Measurements from ENCODE around the gene NBAS. TPM values are rescaled to one million over a fixed set of nuclear protein-coding genes. Genes with fewer than 3 reads are reported as not detected.
A peak's percentile ranks its signal among the peaks of the same experiment; 100 is the strongest.

Gene NBAS
- total RNA-seq (2014; rRNA removed; shearing (Covaris generic)), result 19.1 and 33.4 TPM in 2 replicates

DNA sequence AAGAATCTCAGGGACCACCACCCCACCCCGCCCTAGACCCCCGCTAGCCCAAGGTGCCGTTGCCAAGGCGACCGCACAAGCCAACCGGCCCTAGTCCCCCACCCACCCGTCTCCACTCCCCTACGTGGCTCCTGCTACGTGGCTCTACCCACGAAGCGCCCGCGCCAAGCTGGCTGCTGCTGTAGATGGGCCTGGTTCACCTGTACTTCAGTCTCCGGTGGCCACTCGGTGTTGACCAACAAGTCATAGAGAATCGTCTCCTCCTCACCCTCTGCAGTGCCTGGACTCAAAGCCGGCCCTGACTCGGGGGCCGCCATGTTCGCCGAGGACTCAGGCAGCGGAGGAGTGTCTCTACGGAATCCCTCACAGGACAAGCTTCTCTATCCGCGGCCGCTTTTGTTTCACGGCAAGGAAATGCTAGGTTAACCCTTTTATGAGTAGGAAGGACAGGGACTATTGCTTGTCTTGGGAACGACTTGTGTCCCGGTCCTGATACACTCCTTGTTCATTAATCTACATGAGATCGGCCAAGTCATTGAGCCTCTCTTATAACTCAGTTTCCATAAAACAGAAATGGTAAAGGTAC lies at the start of gene NBAS:
Gene NBAS, minus strand, starts transcription at position 347 of the 586 bp plus-strand sequence. Its CDS starts 30 bp downstream, at position 317.
- Histone ChIP-seq H3K27me3 (replicated peaks) (no peaks in the 10 kb centered on the region), H3K4me3 (peak within 1 kb of the TSS; percentile 56), H3K9me3 (replicated peaks) (no peaks in the 10 kb centered on the region), H3K27ac (peak within 1 kb of the TSS; percentile 43), H3K36me3 (no peaks in the 10 kb centered on the region), H3K4me1 (replicated peaks) (peaks cover 10% of the 10 kb centered on the region; the same call in 1 of the 2 replicates)
- peak; percentile 81 to 83 for DNase-seq (ENCODE audit: low read depth in 1 of 2, low spot score in 2 of 2)

DNA sequence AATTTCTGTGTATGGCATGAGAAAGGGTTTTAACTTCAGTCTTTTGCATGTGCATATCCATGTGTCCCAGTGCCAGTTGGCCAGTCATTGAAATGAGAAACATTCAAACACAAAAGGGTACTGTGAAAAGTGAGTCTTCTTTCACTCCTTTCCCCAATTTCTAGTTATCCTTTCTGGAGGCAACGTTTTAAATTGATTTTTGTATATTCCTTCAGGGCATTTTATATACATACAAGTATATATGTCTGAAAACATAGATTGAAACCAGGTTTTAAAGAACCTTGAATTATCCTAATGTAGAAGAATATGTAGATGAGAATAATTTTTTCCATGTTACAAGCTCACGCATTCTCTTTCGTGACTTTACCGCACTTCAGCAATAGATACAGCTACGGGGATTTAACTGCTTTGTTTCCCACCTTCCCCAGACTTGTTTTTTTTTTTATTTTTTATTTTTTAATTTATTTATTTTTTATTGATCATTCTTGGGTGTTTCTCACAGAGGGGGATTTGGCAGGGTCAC lies 49.4 kb upstream of the NBAS start:
- H3K36me3 ChIP-seq, result peaks cover 64% of the 10 kb centered on the region
- no peaks in the 10 kb centered on the region for H3K4me1 ChIP-seq (replicated peaks)
- no peak overlapping the region for H3K4me3 ChIP-seq
- H3K9me3 ChIP-seq (replicated peaks), result no peaks in the 10 kb centered on the region
- no peak overlapping the region for H3K27ac ChIP-seq
- no peak for DNase-seq (ENCODE audit: low read depth in 1 of 2, low spot score in 2 of 2)
- H3K27me3 ChIP-seq (replicated peaks), result no peaks in the 10 kb centered on the region

DNA sequence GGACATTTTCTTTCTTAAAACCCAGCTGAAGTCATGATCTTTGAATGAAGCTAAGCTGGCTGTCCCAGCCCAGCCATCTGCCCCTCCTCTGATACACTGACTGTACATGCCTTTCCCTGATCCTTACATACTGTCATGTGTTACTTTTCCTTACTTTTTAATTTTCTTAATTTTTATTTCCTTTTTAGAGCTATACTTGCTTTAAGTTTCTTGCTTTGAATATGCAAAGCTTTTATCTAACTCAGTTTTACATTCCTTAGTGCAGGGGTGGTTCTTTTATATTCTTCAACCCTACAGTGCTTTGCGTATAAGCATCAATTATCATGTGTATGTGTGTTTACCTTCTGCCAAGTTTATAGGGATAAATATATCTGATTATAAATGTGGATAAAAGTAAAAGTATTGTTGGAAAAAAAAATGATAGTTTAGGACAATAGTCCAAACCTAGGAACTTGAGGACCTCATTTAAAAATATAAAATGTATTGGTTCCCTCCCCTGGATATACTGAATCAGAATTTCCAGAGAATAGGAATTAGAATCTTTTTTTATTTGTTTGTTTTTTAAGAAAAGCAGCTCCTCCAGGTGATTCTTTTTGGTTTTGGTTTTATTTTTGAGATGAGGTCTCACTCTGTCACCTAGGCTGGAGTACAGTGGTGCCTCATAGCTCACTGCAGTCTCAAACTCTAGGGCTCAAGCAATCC lies 48.4 kb upstream of the NBAS start:
- Histone ChIP-seq H3K36me3 (peaks cover 66% of the 10 kb centered on the region), H3K4me1 (replicated peaks) (no peaks in the 10 kb centered on the region)
- DNase-seq (ENCODE audit: low read depth in 1 of 2, low spot score in 2 of 2), result no peak

DNA sequence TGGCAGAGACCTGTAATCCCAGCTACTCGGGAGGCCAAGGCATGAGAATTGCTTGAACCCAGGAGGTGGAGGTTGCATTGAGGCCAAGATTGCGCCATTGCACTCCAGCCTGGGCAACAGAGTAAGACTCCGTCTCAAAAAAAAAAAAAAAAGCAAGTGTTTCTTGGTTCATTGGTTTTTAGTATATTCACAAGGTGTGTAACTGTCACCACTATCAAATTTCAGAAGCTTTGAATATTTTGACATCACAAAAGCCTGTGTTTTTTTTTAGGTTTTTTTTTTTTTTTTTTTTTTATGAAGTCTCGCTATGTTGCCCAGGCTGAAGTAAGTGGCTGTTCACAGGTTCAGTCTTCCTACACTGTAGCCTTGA lies 47.2 kb upstream of the NBAS start:
- no peak for DNase-seq (ENCODE audit: low read depth in 1 of 2, low spot score in 2 of 2)
- Histone ChIP-seq H3K36me3 (peaks cover 70% of the 10 kb centered on the region), H3K27ac (no peak overlapping the region), H3K4me1 (replicated peaks) (no peaks in the 10 kb centered on the region), H3K27me3 (replicated peaks) (no peaks in the 10 kb centered on the region), H3K9me3 (replicated peaks) (no peaks in the 10 kb centered on the region), H3K4me3 (no peak overlapping the region)

More for the DNA sequence above, 48.4 kb upstream of the NBAS start:
- H3K27me3 ChIP-seq (replicated peaks), result no peaks in the 10 kb centered on the region
- no peaks in the 10 kb centered on the region for H3K9me3 ChIP-seq (replicated peaks)
- no peak overlapping the region for H3K27ac ChIP-seq
- no peak overlapping the region for H3K4me3 ChIP-seq

DNA sequence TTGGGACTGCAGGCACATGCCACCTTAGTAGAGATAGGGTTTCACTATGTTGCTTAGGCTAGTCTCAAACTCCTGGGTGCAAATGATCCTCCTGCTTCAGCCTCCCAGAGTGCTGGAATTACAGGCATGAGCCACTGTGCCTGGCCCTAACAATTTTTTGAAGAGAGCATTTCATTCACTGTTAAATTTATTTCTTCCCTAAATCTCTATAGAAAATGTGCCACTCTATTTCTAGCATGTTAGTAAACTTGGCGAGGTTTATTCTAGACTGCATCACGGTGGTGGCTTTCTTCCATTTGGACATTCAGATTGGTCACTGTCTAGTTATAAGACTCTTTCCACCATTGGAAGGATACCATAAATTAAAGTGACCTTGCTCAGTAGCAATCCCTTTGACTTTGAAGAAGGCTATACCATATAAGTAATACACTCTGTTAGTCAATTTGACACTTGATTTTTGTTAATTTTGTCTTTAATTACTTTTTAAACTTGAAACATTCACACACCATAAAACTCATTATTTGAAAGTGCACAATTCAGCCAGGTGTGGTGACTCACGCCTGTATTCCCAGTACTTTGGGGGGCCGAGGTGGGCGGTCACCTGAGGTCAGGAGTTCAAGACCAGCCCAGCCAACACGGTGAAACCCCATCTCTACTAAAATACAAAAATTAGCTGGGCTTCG lies 46.7 kb upstream of the NBAS start:
- H3K27ac ChIP-seq, result no peak overlapping the region

DNA sequence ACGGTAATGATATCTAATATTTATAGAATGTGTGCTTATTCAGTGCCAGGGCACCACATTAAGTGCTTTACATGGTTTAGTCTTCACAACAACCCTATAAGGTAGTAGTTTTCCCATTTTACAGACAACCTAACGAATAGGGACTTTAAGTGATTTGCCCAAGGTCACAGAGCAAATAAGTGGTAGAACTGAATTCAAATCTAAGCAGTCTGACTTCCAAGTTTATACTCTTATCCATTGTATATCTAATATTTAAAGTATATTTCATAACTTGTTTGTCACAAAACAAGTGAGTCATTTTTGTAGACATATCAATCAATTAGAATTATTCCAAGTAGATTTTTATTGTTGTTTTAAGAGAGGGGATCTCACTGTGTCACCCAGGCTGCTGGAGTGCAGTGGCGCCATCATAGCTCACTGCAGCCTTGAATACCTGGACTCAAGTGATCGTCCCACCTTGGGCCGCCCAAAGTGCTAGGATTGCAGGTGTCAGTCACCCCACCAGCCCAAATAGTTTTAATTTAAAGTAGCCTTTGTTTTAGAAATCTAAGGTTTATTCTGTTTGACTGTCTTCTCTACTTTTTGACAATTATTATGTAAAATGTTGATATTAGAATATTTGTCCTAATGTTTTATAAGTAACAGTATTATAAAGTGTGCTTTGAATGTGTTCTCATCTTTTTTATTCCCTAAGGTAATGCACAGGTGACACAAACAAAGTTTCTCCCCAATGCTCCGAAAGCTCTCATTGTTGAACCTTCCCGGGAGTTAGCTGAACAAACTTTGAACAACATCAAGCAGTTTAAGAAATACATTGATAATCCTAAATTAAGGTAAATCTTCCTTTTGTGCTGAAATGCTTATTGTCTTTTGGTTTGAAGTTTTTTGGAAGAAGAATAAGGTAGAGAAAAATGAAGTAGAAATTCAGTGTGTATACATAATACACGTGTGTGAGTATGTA lies 45.6 kb upstream of the NBAS start:
- Histone ChIP-seq H3K27ac (no peak overlapping the region), H3K9me3 (replicated peaks) (no peaks in the 10 kb centered on the region), H3K36me3 (peaks cover 86% of the 10 kb centered on the region), H3K4me3 (no peak overlapping the region), H3K4me1 (replicated peaks) (no peaks in the 10 kb centered on the region), H3K27me3 (replicated peaks) (no peaks in the 10 kb centered on the region)
- no peak for DNase-seq (ENCODE audit: low read depth in 1 of 2, low spot score in 2 of 2)

More for the DNA sequence above, 46.7 kb upstream of the NBAS start:
- Histone ChIP-seq H3K27me3 (replicated peaks) (no peaks in the 10 kb centered on the region), H3K9me3 (replicated peaks) (no peaks in the 10 kb centered on the region), H3K4me1 (replicated peaks) (no peaks in the 10 kb centered on the region), H3K4me3 (no peak overlapping the region), H3K36me3 (peaks cover 75% of the 10 kb centered on the region)
- no peak for DNase-seq (ENCODE audit: low read depth in 1 of 2, low spot score in 2 of 2)

DNA sequence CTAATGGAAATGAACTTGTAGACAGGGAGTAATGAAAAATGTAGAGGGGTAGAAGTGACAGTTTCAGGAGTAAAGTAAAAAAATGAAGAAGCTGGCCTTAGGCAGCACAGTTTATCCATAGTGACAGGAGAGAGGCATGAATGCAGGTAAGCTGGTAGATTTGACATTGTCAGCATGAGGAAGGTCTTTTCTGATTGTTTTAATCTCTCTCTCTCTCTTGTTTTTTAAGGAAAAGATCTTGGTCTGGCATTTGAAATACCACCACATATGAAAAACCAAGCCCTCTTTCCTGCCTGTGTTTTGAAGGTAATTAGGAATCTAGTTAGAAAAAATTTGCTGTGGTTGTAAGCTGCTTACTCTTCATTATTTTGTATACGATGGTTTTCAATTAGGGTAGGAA lies 44.6 kb upstream of the NBAS start:
- Histone ChIP-seq H3K27ac (no peak overlapping the region), H3K4me3 (no peak overlapping the region), H3K9me3 (replicated peaks) (no peaks in the 10 kb centered on the region), H3K36me3 (peaks cover 96% of the 10 kb centered on the region), H3K4me1 (replicated peaks) (no peaks in the 10 kb centered on the region), H3K27me3 (replicated peaks) (no peaks in the 10 kb centered on the region)
- DNase-seq (ENCODE audit: low read depth in 1 of 2, low spot score in 2 of 2), result no peak

DNA sequence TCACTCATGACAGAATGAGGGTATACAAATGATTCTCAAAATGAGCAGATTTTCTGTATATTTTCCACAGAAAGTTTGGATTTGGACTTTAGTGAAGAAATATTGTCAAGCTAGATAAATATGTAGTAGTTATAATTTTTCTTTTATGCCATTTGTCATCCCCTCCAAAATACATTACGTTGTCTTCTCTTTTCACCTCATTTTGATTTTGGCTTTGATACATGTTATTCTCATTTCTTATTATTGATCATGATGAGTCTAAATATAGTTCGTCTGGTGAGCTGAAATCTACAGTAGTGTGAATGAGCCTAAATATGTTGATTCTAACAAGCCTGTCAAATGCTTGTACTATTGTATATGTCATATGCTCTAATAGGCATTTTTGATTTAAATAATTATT lies 42.8 kb upstream of the NBAS start:
- H3K9me3 ChIP-seq (replicated peaks), result no peaks in the 10 kb centered on the region

DNA sequence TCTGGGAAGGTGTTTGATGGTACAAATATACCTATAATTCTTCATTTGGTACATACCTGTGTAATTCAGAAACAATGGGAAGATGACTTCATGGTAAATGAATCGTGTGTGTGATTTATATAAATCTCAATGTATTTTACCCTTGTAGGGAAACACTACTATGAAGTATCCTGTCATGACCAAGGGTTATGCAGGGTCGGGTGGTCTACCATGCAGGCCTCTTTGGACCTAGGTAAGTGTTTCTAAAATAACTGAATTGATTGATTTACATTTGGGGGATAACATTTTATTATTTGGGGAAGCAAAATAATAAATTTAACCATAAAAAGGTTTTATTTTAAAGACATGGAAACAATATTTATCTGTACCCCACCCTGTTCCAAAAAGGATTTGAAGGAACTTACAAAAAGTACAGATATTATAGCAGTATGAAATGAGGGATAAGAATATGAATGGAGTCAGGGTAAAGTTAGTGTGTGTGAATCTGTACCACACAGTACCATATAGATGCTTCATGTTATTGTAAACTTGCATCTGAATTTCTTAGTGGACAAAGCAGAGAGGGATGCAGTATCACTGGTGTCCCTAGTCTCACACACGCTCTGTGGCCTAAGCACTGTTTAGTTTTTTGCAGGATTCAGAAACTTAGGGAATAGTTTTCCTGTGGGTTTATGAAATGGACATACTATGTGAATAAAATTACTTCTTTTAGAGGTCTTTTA lies 42.1 kb upstream of the NBAS start:
- peaks cover 95% of the 10 kb centered on the region for H3K36me3 ChIP-seq
- no peak overlapping the region for H3K27ac ChIP-seq
- no peaks in the 10 kb centered on the region for H3K27me3 ChIP-seq (replicated peaks)
- H3K4me1 ChIP-seq (replicated peaks), result no peaks in the 10 kb centered on the region
- H3K4me3 ChIP-seq, result no peak overlapping the region
- DNase-seq (ENCODE audit: low read depth in 1 of 2, low spot score in 2 of 2), result no peak
- no peaks in the 10 kb centered on the region for H3K9me3 ChIP-seq (replicated peaks)

More for the DNA sequence above, 42.8 kb upstream of the NBAS start:
- no peak for DNase-seq (ENCODE audit: low read depth in 1 of 2, low spot score in 2 of 2)
- H3K4me3 ChIP-seq, result no peak overlapping the region
- H3K27me3 ChIP-seq (replicated peaks), result no peaks in the 10 kb centered on the region
- peaks cover 92% of the 10 kb centered on the region for H3K36me3 ChIP-seq
- no peak overlapping the region for H3K27ac ChIP-seq
- H3K4me1 ChIP-seq (replicated peaks), result no peaks in the 10 kb centered on the region

DNA sequence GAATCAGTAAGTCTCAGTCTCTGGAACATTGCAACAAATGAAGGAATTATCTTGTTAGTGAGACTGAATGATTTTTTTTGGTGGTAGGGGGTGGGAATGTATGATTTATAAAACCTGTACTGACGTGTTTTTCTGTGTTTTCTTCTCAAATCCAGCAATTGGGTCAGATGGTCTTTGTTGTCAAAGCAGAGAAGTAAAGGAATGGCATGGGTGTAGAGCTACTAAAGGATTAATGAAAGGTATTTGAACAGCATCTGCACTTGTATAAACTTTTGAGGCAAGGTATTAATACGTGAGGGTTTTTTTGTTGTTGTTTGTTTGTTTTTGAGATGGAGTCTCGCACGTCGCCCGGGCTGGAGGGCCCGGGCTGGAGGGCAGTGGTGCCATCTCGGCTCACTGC lies 41.3 kb upstream of the NBAS start:
- Histone ChIP-seq H3K36me3 (peaks cover 95% of the 10 kb centered on the region), H3K27me3 (replicated peaks) (no peaks in the 10 kb centered on the region), H3K9me3 (replicated peaks) (no peaks in the 10 kb centered on the region), H3K4me1 (replicated peaks) (no peaks in the 10 kb centered on the region), H3K4me3 (no peak overlapping the region), H3K27ac (no peak overlapping the region)
- DNase-seq (ENCODE audit: low read depth in 1 of 2, low spot score in 2 of 2), result no peak

DNA sequence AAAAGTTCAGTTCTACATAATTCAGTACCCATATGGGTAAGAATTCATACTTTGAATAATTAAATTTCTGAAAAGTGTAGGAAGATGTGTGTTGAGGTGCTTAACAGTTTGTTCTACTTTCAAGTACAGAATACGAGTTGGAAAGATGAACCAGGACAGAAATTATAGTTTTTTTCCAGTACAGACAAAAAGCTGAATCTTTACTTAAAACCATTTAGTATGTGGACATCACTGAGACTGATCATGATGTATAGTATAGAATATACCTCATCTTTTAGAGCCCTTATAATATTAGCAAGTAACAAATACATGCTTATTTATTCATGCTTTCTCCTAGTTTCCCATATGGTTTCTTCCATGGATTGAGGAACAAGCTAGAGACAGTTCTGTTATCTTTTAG lies 40.5 kb upstream of the NBAS start:
- no peak for DNase-seq (ENCODE audit: low read depth in 1 of 2, low spot score in 2 of 2)
- Histone ChIP-seq H3K4me3 (no peak overlapping the region), H3K9me3 (replicated peaks) (no peaks in the 10 kb centered on the region), H3K4me1 (replicated peaks) (no peaks in the 10 kb centered on the region), H3K27me3 (replicated peaks) (no peaks in the 10 kb centered on the region), H3K27ac (no peak overlapping the region), H3K36me3 (peaks cover 95% of the 10 kb centered on the region)

DNA sequence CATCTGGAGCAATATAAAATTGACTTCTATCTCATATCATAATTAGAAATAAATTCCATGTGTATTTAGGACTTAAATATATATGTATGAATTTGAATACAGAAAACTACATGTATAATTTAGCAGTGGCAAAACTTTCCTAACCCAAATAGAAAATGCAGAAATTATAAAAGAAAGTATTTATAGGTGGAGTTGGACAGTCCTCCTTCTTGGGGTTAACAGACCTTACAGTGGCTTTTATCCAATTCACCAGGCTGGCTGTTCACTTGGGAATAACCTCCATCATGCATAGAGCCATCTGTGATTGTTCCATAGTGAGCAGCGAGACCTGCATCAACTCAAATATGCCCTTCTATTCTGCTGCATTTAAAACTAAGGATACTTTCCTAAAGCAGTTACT lies 38.9 kb upstream of the NBAS start:
- Histone ChIP-seq H3K36me3 (peaks cover 95% of the 10 kb centered on the region), H3K4me1 (replicated peaks) (no peaks in the 10 kb centered on the region), H3K27me3 (replicated peaks) (no peaks in the 10 kb centered on the region), H3K27ac (no peak overlapping the region), H3K4me3 (no peak overlapping the region), H3K9me3 (replicated peaks) (no peaks in the 10 kb centered on the region)
- no peak for DNase-seq (ENCODE audit: low read depth in 1 of 2, low spot score in 2 of 2)

DNA sequence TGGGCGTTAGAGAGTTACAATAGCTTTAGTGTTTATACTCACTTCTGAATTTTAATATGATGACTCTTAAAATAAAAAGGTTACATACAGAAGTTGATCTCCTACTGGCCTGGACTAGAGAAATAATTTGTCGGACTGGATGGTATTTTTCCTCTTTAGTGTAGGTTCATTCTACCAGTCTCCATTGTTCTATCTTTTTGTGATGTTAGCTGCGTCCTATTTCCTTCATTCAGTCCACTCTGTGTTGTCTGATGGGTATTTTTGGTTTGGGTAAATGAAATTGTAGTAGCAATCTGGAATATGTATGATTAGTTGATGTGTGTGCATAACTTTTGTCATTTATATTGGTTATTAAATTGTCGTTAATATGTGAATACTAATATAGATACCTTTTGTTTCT lies 35.8 kb upstream of the NBAS start:
- Histone ChIP-seq H3K27me3 (replicated peaks) (no peaks in the 10 kb centered on the region), H3K4me3 (no peak overlapping the region), H3K36me3 (peaks cover 77% of the 10 kb centered on the region), H3K9me3 (replicated peaks) (no peaks in the 10 kb centered on the region), H3K4me1 (replicated peaks) (0 out of 2 replicates have a peak, but pooled peaks cover 3% of the 10 kb centered on the region), H3K27ac (no peak overlapping the region)
- no peak for DNase-seq (ENCODE audit: low read depth in 1 of 2, low spot score in 2 of 2)
